22Rv1 (cell line): ENCODE data around the gene PPP3CA.

Experiments used
- CTCF ChIP-seq: fragments of 450-650 bp; IDR thresholded peaks from 2 replicates; pipeline ENCODE4 v1.5.1; 2017; ENCODE audit warnings: mild to moderate bottlenecking
- ZFX ChIP-seq: fragments of 450-650 bp; IDR thresholded peaks from 2 replicates; pipeline ENCODE4 v1.6.1; 2017; ENCODE audit warnings: antibody characterized with exemption, borderline replicate concordance

- TF ChIP-seq ZFX (no peak), CTCF (no peak)
Observed at GRCh38 chr4:101078950-101079349, 268.4 kb downstream of the PPP3CA start.
